DOHH2 (cell line): Measurements from ENCODE around the gene PPP2CA.

Experiments used
- CTCF ChIP-seq: fragments of 200-600 bp; sonication (generic); IDR thresholded peaks from one replicate; pipeline ENCODE4 v1.5.1; 2014; ENCODE audit warnings: antibody characterized with exemption, mild to moderate bottlenecking, low read depth, low read length; ENCODE audit not compliant: poor library complexity, severe bottlenecking
- EZH2phosphoT487 ChIP-seq: fragments of 200-600 bp; sonication (generic); IDR thresholded peaks from 2 replicates; pipeline ENCODE4 v1.6.1; 2017; ENCODE audit warnings: borderline replicate concordance, mild to moderate bottlenecking, antibody characterized with exemption, low read length, moderate library complexity, mixed read lengths

- TF ChIP-seq CTCF (no peak), EZH2phosphoT487 (no peak)
These were observed 42.4 kb downstream of the PPP2CA start for GRCh38 chr5:134183481-134183880.
